Ammon's horn (tissue), 1 donor: ENCODE results near the gene ZNF783.

Source experiments
- DNase-seq: peaks from one replicate; pipeline ENCODE4 v3.0.0-alpha.2; 2016; ENCODE audit warnings: low spot score

Gene ZNF783

GRCh38 chr7:149281508-149282330 is 19.7 kb downstream of the ZNF783 start:
- no peak for DNase-seq

GRCh38 chr7:149282331-149282655 is 20.3 kb downstream of the ZNF783 start:
- no peak for DNase-seq

- DNase-seq, result no peak
These were observed 21.3 kb downstream of the ZNF783 start for GRCh38 chr7:149283321-149283720.

- no peak for DNase-seq
These were observed 22.3 kb downstream of the ZNF783 start for GRCh38 chr7:149284343-149284742.

- peak; percentile 95 for DNase-seq
These were observed 23.0 kb downstream of the ZNF783 start for GRCh38 chr7:149284850-149285585.

- peak; percentile 24 for DNase-seq
These were observed 23.6 kb downstream of the ZNF783 start for GRCh38 chr7:149285603-149286002.

GRCh38 chr7:149286811-149287400 is 24.9 kb downstream of the ZNF783 start:
- no peak for DNase-seq

GRCh38 chr7:149287622-149288021 is 25.6 kb downstream of the ZNF783 start:
- DNase-seq, result no peak

GRCh38 chr7:149289262-149289661 is 27.3 kb downstream of the ZNF783 start:
- no peak for DNase-seq

GRCh38 chr7:149289856-149290255 is 27.9 kb downstream of the ZNF783 start:
- no peak for DNase-seq

GRCh38 chr7:149291036-149291780 is 29.2 kb downstream of the ZNF783 start:
- no peak for DNase-seq

- no peak for DNase-seq
These were observed 29.9 kb downstream of the ZNF783 start for GRCh38 chr7:149291781-149292461.

- DNase-seq, result no peak
These were observed 30.4 kb downstream of the ZNF783 start for GRCh38 chr7:149292462-149292823.

GRCh38 chr7:149293338-149293737 is 31.3 kb downstream of the ZNF783 start:
- no peak for DNase-seq

GRCh38 chr7:149293946-149294633 is 32.1 kb downstream of the ZNF783 start:
- no peak for DNase-seq

- DNase-seq, result no peak
These were observed 32.9 kb downstream of the ZNF783 start for GRCh38 chr7:149294634-149295480.

- no peak for DNase-seq
These were observed 33.5 kb downstream of the ZNF783 start for GRCh38 chr7:149295481-149295850.

GRCh38 chr7:149296368-149296767 is 34.4 kb downstream of the ZNF783 start:
- no peak for DNase-seq

GRCh38 chr7:149297034-149297755 is 35.2 kb downstream of the ZNF783 start:
- no peak for DNase-seq
